Panc1 (cell line): ENCODE measurements around the gene FBLIM1. TPM values are rescaled to one million over a fixed set of nuclear protein-coding genes. Genes with fewer than 3 reads are reported as not detected.

ENCODE experiments used
- ATAC-seq: fragments of 200-7000 bp; cut with Tn5 transposase; 2 replicates; pipeline ENCODE4 v1.9.1; 2020; ENCODE audit warnings: mild to moderate bottlenecking, moderate library complexity
- BruUV-seq: library from RNA; stranded (reverse); fragments of 400-500 nt; replicated peaks from 2 replicates; lab custom pipeline; 2021; lab: Mats Ljungman, UMichigan
- CTCF ChIA-PET: fragments of 300-600 bp; sonication (Branson Sonifier 250); formaldehyde crosslinking; loops from one replicate; lab custom pipeline; 2022; ENCODE audit warnings: antibody characterized with exemption; lab: Charles Lee
- POLR2A ChIA-PET: fragments of 300-600 bp; sonication (Branson Sonifier 250); formaldehyde crosslinking; loops from one replicate; lab custom pipeline; 2022; ENCODE audit warnings: antibody characterized with exemption; lab: Charles Lee
- DNase-seq: peaks from one replicate; pipeline ENCODE4 v3.0.0-alpha.2; 2010; ENCODE audit warnings: low read depth, low spot score
- H3K27ac ChIP-seq: 2 replicates; pipeline ENCODE4 v1.5.1; 2011; ENCODE audit warnings: mild to moderate bottlenecking, low read length, inconsistent platforms
- H3K27me3 ChIP-seq: fragments of 200-500 bp; sonication (Bioruptor generic); 2 replicates; pipeline ENCODE4 v1.6.0; 2014; ENCODE audit warnings: low read length, inconsistent platforms; ENCODE audit not compliant: control insufficient read depth, insufficient read depth
- H3K36me3 ChIP-seq: fragments of 200-500 bp; sonication (Bioruptor generic); 2 replicates; pipeline ENCODE4 v1.5.1; 2014; ENCODE audit warnings: inconsistent platforms, mild to moderate bottlenecking, low read length, moderate library complexity; ENCODE audit not compliant: control insufficient read depth, insufficient read depth
- H3K4me1 ChIP-seq: 2 replicates; pipeline ENCODE4 v1.5.1; 2011; ENCODE audit warnings: inconsistent platforms, mild to moderate bottlenecking, low read length, moderate library complexity; ENCODE audit not compliant: control insufficient read depth, insufficient read depth
- H3K4me3 ChIP-seq, 2 experiments: 2 replicates each; pipeline ENCODE4 v1.5.1; 2011 to 2012; ENCODE audit warnings: low read depth in 2 of 2, low read length in 2 of 2, mild to moderate bottlenecking in 2 of 2, inconsistent platforms in 1 of 2, moderate library complexity in 1 of 2
- H3K9me3 ChIP-seq: fragments of 200-500 bp; sonication (Bioruptor generic); 2 replicates; pipeline ENCODE4 v1.5.1; 2014; ENCODE audit warnings: low read depth, mild to moderate bottlenecking, inconsistent platforms, low read length, moderate library complexity; ENCODE audit not compliant: control insufficient read depth, insufficient read depth
- CTCF ChIP-seq: fragments of 450-650 bp; IDR thresholded peaks from 2 replicates; pipeline ENCODE4 v1.5.1; 2017; ENCODE audit warnings: mild to moderate bottlenecking
- POLR2AphosphoS5 ChIP-seq: IDR thresholded peaks from 2 replicates; pipeline ENCODE4 v1.6.1; 2012; ENCODE audit warnings: mild to moderate bottlenecking, low read depth, low read length, moderate library complexity
- REST ChIP-seq, 2 experiments: IDR thresholded peaks; 2 replicates each; pipeline ENCODE4 v1.6.1; 2011 to 2012; ENCODE audit warnings: low read depth in 2 of 2, control low read depth in 1 of 2, low read length in 1 of 2, mild to moderate bottlenecking in 1 of 2, moderate library complexity in 1 of 2; ENCODE audit not compliant: insufficient read depth in 1 of 2
- SIN3A ChIP-seq: IDR thresholded peaks from 2 replicates; pipeline ENCODE4 v1.6.1; 2012; ENCODE audit warnings: low read depth, mild to moderate bottlenecking, low read length, moderate library complexity, borderline replicate concordance; ENCODE audit not compliant: insufficient read depth
- TCF7L2 ChIP-seq: IDR thresholded peaks from 2 replicates; pipeline ENCODE4 v1.6.1; 2011; ENCODE audit warnings: mild to moderate bottlenecking, low read depth, low read length, inconsistent platforms
- in situ Hi-C: cut with HindIII; loops from 2 replicates; pipeline ENCODE4 v1.10.0; 2016; ENCODE audit warnings: low sequenced_read_pairs, low pct_unique_long_range_greater_than_20kb
- intact Hi-C: fragments of 100-400 bp; cut with micrococcal nuclease; formaldehyde crosslinking; loops from one replicate; pipeline ENCODE4 v1.10.0; 2022; ENCODE audit not compliant: unreplicated experiment
- total RNA-seq: library from RNA; stranded (reverse); gene quantifications from one replicate; pipeline ENCODE4 v1.2.1, GENCODE V29; 2021; ENCODE audit not compliant: unreplicated experiment

FBLIM1 gene
- total RNA-seq, 1 experiment from 2014 or later = 4.3 TPM

- H3K4me1 ChIP-seq = peaks cover 50% of the 10 kb centered on the region
- in situ Hi-C loops = no loop called here
- no TSS peak for BruUV-seq
- no peak overlapping the region for H3K4me3 ChIP-seq
- no peaks in the 10 kb centered on the region for H3K36me3 ChIP-seq
- no peak for ATAC-seq
- peak overlapping the region; percentile 99 for H3K27ac ChIP-seq
- no peaks in the 10 kb centered on the region for H3K9me3 ChIP-seq
- DNase-seq = no peak
- POLR2A ChIA-PET = interaction anchor here (0.5 kb wide), 1 partner anchor 53 kb away, joined by 3 read pairs; no protein-coding TSS in a partner anchor
- intact Hi-C loops = loop anchor here (10.0 kb wide), 1 partner anchor 111 kb away; no protein-coding TSS in a partner anchor
- CTCF ChIA-PET = interaction anchor here (3.2 kb wide), 1 partner anchor 12 kb away, joined by 7 read pairs; no protein-coding TSS in a partner anchor
- no peaks in the 10 kb centered on the region for H3K27me3 ChIP-seq
- TF ChIP-seq REST (IDR thresholded peaks at IDR 0.05; ENCODE audit: insufficient read depth in 1 of 2, low read depth in 2 of 2, low read length in 1 of 2) = no peak
- no peak for TF ChIP-seq CTCF
- TF ChIP-seq SIN3A = no peak
- TF ChIP-seq POLR2AphosphoS5 = no peak
- TF ChIP-seq TCF7L2 = no peak
Measured at GRCh38 chr1:15803380-15803779, 44.8 kb downstream of the FBLIM1 start.

GRCh38 chr1:15804060-15804459, 45.5 kb downstream of the FBLIM1 start:
- intact Hi-C loops (loop anchor here (10.0 kb wide), 1 partner anchor 111 kb away; no protein-coding TSS in a partner anchor), in situ Hi-C loops (no loop called here)
- no peaks in the 10 kb centered on the region for H3K9me3 ChIP-seq
- no peak for TF ChIP-seq REST (IDR thresholded peaks at IDR 0.05; ENCODE audit: insufficient read depth in 1 of 2, low read depth in 2 of 2, low read length in 1 of 2)
- no peak for TF ChIP-seq CTCF
- no peak for TF ChIP-seq TCF7L2
- no peak for TF ChIP-seq SIN3A
- no peak for TF ChIP-seq POLR2AphosphoS5
- CTCF ChIA-PET = interaction anchor here (0.7 to 3.2 kb wide), 2 partner anchors 11 to 28 kb away, joined by 5 to 7 read pairs; no protein-coding TSS in a partner anchor
- ATAC-seq (no peak), DNase-seq (no peak)
- peaks cover 56% of the 10 kb centered on the region for H3K4me1 ChIP-seq
- no peaks in the 10 kb centered on the region for H3K27me3 ChIP-seq
- H3K4me3 ChIP-seq = no peak overlapping the region
- POLR2A ChIA-PET = interaction anchor here (0.5 kb wide), 1 partner anchor 52 kb away, joined by 3 read pairs; no protein-coding TSS in a partner anchor
- no peaks in the 10 kb centered on the region for H3K36me3 ChIP-seq
- peak overlapping the region; percentile 99; the same call in 1 of the 2 replicates for H3K27ac ChIP-seq
- BruUV-seq = no TSS peak
